Activated CD8-positive, alpha-beta memory T cell treated with anti-CD3 and anti-CD28 coated beads, Interleukin-2, amount 50 U/mL, for 24 hours (primary cell): ENCODE results near the gene DLL3.

Source experiments
- DNase-seq: peaks from one replicate; pipeline ENCODE4 v3.0.0-alpha.2; 2020; ENCODE audit errors: extremely low read depth

DLL3 gene

GRCh38 chr19:39516270-39516669 is 17.5 kb downstream of the DLL3 start:
- no peak for DNase-seq

GRCh38 chr19:39517432-39517831 is 18.7 kb downstream of the DLL3 start:
- DNase-seq = no peak

- no peak for DNase-seq
Observed at GRCh38 chr19:39518458-39518857, 19.7 kb downstream of the DLL3 start.

- no peak for DNase-seq
Observed at GRCh38 chr19:39518975-39519374, 20.2 kb downstream of the DLL3 start.

- DNase-seq = no peak
Observed at GRCh38 chr19:39520541-39521484, 22.1 kb downstream of the DLL3 start.

GRCh38 chr19:39524495-39524894 is 25.7 kb downstream of the DLL3 start:
- DNase-seq = no peak

- DNase-seq = no peak
Observed at GRCh38 chr19:39525205-39525604, 26.5 kb downstream of the DLL3 start.

- DNase-seq = no peak
Observed at GRCh38 chr19:39531834-39532232, 33.1 kb downstream of the DLL3 start.

- peak; percentile 85 for DNase-seq
Observed at GRCh38 chr19:39532233-39533002, 33.7 kb downstream of the DLL3 start, which contains the start of gene EID2B. EID2B (minus strand) TSS chr19:39532852; CDS start chr19:39532802, 50 bp downstream.

GRCh38 chr19:39533003-39533512 is 34.3 kb downstream of the DLL3 start:
- no peak for DNase-seq

GRCh38 chr19:39533791-39534190 is 35.0 kb downstream of the DLL3 start:
- no peak for DNase-seq

GRCh38 chr19:39539165-39539517 is 40.4 kb downstream of the DLL3 start:
- no peak for DNase-seq

- peak; percentile 92 for DNase-seq
Observed at GRCh38 chr19:39539518-39540332, 41.0 kb downstream of the DLL3 start, which contains the start of gene EID2. EID2 (minus strand) TSS chr19:39540161; CDS start chr19:39540079, 82 bp downstream.

GRCh38 chr19:39540333-39540673 is 41.6 kb downstream of the DLL3 start:
- DNase-seq = no peak

GRCh38 chr19:39542206-39542605 is 43.5 kb downstream of the DLL3 start:
- no peak for DNase-seq

- no peak for DNase-seq
Observed at GRCh38 chr19:39543477-39543857, 44.7 kb downstream of the DLL3 start.

- no peak for DNase-seq
Observed at GRCh38 chr19:39544226-39544903, 45.6 kb downstream of the DLL3 start.

- no peak for DNase-seq
Observed at GRCh38 chr19:39544911-39545310, 46.2 kb downstream of the DLL3 start.

- no peak for DNase-seq
Observed at GRCh38 chr19:39546599-39546998, 47.9 kb downstream of the DLL3 start.

- DNase-seq = no peak
Observed at GRCh38 chr19:39550197-39550596, 51.5 kb downstream of the DLL3 start.

GRCh38 chr19:39553082-39553652 is 54.4 kb downstream of the DLL3 start:
- DNase-seq = no peak
